Measurements from ENCODE around the gene NAV2.

NAV2 gene

GRCh38 chr11:19743622-19744021, 31.0 kb downstream of the NAV2 start:
- no peak for DNase-seq (ENCODE audit: low read depth)

- DNase-seq (ENCODE audit: low read depth) = no peak
Measured at GRCh38 chr11:19744130-19744529, 31.5 kb downstream of the NAV2 start.

- no peak for DNase-seq (ENCODE audit: low read depth)
Measured at GRCh38 chr11:19746086-19746485, 33.4 kb downstream of the NAV2 start.

- no peak for DNase-seq (ENCODE audit: low read depth)
Measured at GRCh38 chr11:19747634-19748033, 35.0 kb downstream of the NAV2 start.

GRCh38 chr11:19751055-19751454, 38.4 kb downstream of the NAV2 start:
- DNase-seq (ENCODE audit: low read depth) = no peak

- DNase-seq (ENCODE audit: low read depth) = no peak
Measured at GRCh38 chr11:19753451-19754106, 40.9 kb downstream of the NAV2 start.

- no peak for DNase-seq (ENCODE audit: low read depth)
Measured at GRCh38 chr11:19756675-19757475, 44.2 kb downstream of the NAV2 start.

- DNase-seq (ENCODE audit: low read depth) = no peak
Measured at GRCh38 chr11:19759389-19759788, 46.8 kb downstream of the NAV2 start.

GRCh38 chr11:19762266-19762665, 49.6 kb downstream of the NAV2 start:
- no peak for DNase-seq (ENCODE audit: low read depth)

GRCh38 chr11:19763330-19763729, 50.7 kb downstream of the NAV2 start:
- no peak for DNase-seq (ENCODE audit: low read depth)

- no peak for DNase-seq (ENCODE audit: low read depth)
Measured at GRCh38 chr11:19766206-19766605, 53.6 kb downstream of the NAV2 start.

GRCh38 chr11:19766810-19767209, 54.2 kb downstream of the NAV2 start:
- DNase-seq (ENCODE audit: low read depth) = no peak

GRCh38 chr11:19767627-19768151, 55.1 kb downstream of the NAV2 start:
- DNase-seq (ENCODE audit: low read depth) = no peak

- no peak for DNase-seq (ENCODE audit: low read depth)
Measured at GRCh38 chr11:19768197-19768596, 55.6 kb downstream of the NAV2 start.

- DNase-seq (ENCODE audit: low read depth) = no peak
Measured at GRCh38 chr11:19768815-19769214, 56.2 kb downstream of the NAV2 start.

- no peak for DNase-seq (ENCODE audit: low read depth)
Measured at GRCh38 chr11:19769820-19770219, 57.2 kb downstream of the NAV2 start.

GRCh38 chr11:19770277-19770676, 57.6 kb downstream of the NAV2 start:
- no peak for DNase-seq (ENCODE audit: low read depth)

GRCh38 chr11:19771463-19771862, 58.8 kb downstream of the NAV2 start:
- DNase-seq (ENCODE audit: low read depth) = no peak

GRCh38 chr11:19772480-19772879, 59.8 kb downstream of the NAV2 start:
- no peak for DNase-seq (ENCODE audit: low read depth)

- no peak for DNase-seq (ENCODE audit: low read depth)
Measured at GRCh38 chr11:19774329-19774728, 61.7 kb downstream of the NAV2 start.

- DNase-seq (ENCODE audit: low read depth) = no peak
Measured at GRCh38 chr11:19774817-19775580, 62.4 kb downstream of the NAV2 start.

GRCh38 chr11:19775622-19776021, 63.0 kb downstream of the NAV2 start:
- DNase-seq (ENCODE audit: low read depth) = no peak

GRCh38 chr11:19777039-19777376, 64.4 kb downstream of the NAV2 start:
- no peak for DNase-seq (ENCODE audit: low read depth)
